Putamen (tissue), 1 donor: ENCODE measurements around the gene DNAJC15.
"Not testable (repeated sequence)": the region's sequence is repeated elsewhere in the genome, so short reads cannot be mapped to it uniquely, and the experiment has no call there.

ENCODE experiments used
- DNase-seq: peaks from one replicate; pipeline ENCODE4 v3.0.0-alpha.2; 2016; ENCODE audit warnings: low spot score

DNAJC15 gene

DNA sequence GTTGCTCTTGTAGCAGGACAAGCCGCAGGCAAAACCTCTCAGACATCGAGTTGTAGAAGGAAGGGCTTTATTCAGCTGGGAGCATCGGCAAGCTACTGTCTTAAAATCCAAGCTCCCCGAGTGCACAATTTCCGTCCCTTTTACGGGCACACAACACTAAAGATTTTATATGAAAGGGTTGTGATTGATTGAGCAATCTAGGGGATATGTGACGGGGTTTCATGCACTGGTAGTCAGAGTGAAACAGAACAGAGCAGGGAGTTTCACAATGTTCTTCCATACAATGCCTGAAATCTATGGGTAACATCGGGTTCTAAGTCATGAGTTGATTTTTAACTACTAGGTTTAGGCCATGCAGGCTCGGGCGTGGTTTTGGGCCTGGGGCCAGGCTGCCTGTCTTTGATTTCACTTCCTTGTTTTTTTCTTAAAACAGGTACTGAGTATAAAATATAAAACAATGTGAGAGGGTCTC, 22.0 kb downstream of the DNAJC15 start:
- DNase-seq = not testable (repeated sequence)

GRCh38 chr13:43046259-43046658, 22.9 kb downstream of the DNAJC15 start:
- DNase-seq = no peak

- no peak for DNase-seq
Measured at GRCh38 chr13:43054803-43055802, 31.7 kb downstream of the DNAJC15 start.

DNA sequence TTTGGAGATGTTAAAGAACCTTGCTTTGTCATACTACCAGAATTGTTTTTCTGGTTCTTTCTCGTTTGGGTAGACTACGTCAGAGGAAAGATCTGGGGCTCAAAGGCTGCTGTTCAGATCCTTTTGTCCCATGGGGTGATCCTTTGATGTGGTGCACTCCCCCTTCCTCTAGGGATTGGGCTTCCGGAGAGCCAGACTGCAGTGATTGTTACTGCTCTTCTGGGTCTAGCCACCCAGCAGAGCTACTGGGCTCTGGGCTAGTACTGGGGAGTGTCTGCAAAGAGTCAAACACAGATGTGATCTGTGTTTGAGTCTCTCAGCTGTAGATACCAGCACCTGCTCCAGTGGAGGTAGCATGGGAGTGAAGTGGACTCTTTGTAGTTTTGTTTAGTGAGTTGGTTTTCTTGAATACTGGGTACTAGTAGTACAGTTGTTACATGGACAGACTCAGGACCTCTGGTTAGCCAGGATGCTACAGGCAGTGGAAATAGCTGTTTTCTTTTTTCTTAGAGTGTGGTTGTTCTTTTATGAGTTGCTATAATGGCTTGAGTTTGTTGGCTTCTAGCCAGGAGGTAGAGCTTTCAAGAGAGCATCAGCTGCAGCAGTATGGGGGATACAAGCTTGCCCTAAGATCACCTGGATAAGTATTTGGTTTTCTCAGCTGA, 34.4 kb downstream of the DNAJC15 start:
- DNase-seq = no peak

DNA sequence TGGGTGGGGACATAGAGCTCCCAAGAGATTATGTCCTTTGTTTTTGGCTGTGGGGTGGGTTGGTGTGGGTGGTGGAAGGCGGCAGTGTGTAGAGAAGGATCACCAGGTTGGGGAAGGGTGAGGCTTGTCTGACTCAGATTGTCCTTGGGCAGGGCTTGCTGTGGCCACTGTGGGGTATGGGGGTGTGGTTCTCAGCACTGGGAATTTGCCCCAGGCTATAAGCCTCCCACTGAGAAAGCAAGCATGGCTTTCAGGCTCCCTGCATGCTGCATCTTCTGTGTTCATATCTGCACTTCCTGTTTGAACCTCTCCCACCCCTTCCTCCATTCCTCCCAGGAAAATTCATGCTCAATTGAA, 34.9 kb downstream of the DNAJC15 start:
- no peak for DNase-seq

- no peak for DNase-seq
Measured at GRCh38 chr13:43058831-43059230, 35.4 kb downstream of the DNAJC15 start.

DNA sequence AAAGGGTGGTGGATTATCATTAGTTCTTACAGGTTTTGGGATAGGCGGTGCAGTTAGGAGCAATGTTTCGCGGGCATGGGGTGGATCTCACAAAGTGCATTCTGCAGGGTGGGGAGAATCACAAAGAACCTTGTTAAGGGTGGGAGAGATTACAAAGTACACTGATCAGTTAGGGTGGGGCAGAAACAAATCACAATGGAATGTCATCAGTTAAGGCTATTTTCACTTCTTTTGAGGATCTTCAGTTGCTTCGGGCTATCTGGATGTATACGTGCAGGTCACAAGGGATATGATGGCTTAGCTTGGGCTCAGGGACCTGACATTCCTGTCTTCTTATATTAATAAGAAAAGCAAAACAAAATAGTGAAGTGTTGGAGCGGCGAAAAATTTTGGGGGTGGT, 36.4 kb downstream of the DNAJC15 start:
- not testable (repeated sequence) for DNase-seq

DNA sequence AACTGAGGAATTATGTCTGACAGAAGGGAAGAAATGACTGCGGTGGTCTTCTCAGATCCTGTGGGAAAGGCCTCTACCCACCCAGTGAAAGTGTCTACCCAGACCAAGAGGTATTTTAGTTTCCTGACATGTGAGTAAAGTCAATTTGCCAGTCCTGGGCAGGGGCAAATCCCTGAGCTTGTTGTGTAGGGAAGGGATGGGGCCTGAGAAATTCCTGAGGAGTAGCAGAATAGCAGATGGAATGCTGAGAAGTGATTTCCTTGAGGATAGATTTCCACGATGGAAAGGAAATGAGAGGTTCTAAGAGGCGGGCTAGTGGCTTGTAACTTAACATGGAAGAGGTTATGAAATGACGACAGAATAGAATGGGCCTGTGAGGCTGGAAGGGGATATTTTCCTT, 37.4 kb downstream of the DNAJC15 start:
- DNase-seq = not testable (repeated sequence)

DNA sequence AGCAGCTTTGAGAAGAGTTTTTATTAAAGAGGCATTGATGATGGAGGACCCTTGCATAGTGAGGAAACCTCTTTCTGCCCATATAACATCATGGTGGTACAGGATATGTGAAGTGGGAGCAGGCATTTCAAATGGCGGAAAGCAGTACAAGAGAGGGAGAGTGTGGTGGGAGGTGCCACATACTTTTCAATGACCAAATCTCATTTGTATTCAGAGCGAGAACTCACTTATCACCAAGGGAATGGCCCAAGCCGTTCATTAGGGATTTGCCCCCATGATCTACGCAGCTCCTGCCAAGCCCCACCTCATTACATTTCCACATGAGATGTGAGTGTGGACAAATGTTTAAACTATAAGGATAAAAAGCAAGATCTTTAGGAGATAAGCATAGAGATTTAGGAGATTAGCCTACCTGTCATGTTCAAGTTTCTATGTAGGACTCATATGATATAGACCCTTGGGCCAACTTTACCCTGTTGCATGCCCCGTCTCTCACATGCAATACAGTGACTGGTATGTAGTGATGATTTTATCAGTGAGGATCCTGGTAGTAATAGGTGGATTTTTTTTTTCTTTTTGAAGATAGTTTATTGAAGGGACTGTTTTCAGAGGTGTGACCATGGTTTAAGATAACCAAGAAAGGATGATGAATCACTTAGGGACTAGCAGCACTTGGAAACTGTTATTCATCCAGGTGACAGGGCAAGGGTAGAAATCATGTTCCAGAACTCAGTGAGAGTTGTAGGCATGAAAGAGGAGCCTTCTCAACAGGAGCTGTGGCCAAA, 38.3 kb downstream of the DNAJC15 start:
- DNase-seq = no peak

GRCh38 chr13:43071824-43072223, 48.4 kb downstream of the DNAJC15 start:
- no peak for DNase-seq

- no peak for DNase-seq
Measured at GRCh38 chr13:43072394-43072793, 49.0 kb downstream of the DNAJC15 start.

DNA sequence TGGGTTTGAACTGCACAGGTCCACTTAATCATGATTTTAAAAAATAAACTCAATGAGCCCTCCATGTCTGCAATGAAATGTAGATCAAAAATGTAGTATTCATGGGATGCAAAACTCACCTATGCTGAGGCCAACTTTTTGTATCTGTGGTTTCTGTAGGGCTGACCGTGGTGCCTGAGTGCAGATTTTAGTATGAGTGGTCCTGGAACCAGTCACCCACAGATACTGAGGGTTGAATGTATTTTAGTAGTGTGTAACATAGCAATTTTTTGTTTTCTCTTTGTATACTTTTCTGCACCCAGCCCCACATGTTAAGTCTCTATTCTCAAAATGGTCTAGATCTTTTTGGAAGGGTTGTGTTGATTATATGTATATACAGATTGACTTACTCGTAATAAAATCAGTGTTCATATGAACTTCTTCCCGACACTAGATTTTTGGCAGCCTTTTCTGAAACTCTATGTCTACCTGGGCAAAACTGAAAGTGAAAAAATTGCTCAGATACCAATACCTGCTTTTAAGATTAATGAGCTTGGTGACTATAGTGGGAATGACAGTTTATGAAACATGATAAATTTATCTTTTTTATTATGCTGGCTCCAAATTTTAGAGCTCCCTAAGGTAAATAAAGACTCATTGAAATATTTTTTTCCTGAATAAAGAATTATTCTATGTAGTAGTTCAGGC, 51.6 kb downstream of the DNAJC15 start:
- DNase-seq = no peak

DNA sequence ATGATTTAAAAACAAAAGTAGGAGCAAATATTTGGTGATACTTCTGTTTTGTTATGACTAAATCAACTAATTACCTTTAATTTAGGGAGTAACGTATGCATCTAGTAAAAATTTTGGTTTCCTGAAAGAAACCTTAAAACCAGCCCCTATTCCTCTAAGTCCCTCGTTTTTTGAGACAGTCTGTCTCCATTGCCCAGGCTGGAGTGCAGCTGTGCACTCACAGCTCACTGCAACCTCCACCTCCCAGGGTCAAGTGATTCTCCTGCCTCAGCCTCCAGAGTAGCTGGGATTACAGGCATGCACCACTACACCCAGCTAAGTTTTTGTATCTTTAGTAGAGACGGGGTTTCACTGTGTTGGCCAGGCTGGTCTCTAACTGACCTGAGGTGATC, 52.1 kb downstream of the DNAJC15 start:
- DNase-seq = not testable (repeated sequence)

DNA sequence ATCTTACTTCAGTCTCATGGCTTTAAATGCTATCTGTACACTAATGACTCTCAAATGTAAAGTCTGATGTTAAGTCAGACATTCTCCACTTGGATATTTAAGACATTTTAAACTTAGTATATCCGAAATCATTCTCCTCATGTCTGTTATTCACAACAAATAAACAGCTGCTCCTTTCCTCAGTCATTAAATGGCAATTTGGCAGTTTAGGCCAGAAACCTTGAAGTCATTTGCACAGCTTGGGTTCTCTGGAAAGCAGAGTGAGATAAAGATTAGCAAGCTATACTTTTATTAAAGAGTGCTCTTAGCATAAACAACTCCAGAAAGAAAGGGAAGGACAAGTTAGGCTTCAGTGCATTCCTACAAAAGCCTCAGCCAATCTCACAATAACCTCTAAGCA, 53.7 kb downstream of the DNAJC15 start:
- DNase-seq = no peak

GRCh38 chr13:43077461-43077860, 54.1 kb downstream of the DNAJC15 start:
- DNase-seq = no peak

DNA sequence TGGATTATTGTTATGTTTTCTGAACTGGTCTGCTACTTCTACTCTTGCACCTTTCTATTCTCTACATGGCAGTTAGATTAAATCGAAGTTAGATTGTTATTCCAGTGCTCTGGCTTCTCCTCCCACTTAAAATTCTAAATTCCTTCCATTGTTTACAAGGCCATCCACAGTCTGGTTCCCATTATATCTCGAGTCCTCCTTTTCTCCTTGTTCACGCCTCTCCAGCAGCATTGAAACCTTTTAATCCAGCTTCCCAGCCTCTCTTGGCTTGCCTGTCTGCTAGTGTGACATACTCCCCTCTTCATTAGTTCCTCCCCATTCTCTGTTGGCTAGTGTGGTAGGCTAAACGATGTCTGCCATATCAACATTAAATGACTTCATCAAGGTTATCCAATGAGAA, 54.5 kb downstream of the DNAJC15 start:
- no peak for DNase-seq

DNA sequence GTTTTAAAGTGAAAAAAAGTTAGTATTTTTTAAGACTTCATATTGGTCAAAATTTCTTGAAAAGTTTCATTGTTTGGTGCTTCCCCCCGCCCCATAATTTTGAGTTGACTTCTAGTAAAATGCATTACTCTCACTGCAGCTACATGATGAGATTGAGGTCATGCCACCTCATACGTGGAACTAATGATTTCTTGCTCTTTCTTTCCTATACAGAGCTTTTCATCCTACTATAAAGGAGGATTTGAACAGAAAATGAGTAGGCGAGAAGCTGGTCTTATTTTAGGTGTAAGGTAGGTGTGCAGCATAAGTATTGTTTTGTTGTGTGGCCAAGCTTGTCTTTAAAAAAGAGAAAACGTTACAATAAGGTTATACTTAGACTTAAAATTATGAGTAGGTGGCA, 55.0 kb downstream of the DNAJC15 start:
- no peak for DNase-seq

- DNase-seq = no peak
Measured at GRCh38 chr13:43079392-43079931, 56.1 kb downstream of the DNAJC15 start.

DNA sequence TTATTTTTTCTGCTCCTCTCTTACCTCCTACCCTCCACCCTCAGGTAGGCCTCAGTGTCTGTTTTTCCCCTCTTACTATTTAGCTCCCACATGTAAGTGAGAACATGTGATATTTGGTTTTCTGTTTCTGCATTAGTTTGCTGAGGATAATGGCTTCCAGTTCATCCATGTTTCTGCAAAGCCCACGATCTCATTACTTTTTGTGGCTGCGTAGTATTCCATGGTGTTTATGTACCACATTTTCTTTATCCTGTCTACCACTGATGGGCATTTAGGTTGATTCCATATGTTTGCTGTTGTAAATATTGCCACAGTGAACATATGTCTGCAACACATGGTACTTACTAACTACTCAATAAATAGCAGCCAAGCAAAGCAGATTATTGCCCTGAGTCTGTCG, 56.8 kb downstream of the DNAJC15 start:
- no peak for DNase-seq

- DNase-seq = no peak
Measured at GRCh38 chr13:43081866-43082265, 58.5 kb downstream of the DNAJC15 start.

- DNase-seq = no peak
Measured at GRCh38 chr13:43083750-43084149, 60.4 kb downstream of the DNAJC15 start.
